HG03280 (cell line): Measurements from ENCODE around the gene FANCD2OS.
"Not testable (repeated sequence)": the region's sequence is repeated elsewhere in the genome, so short reads cannot be mapped to it uniquely, and the experiment has no call there.

ENCODE experiments used
- ATAC-seq: cut with Tn5 transposase; IDR thresholded peaks from one replicate; pipeline ENCODE4 v1.9.1; 2021; ENCODE audit warnings: mild to moderate bottlenecking, moderate library complexity; ENCODE audit not compliant: unreplicated experiment

FANCD2OS gene

GRCh38 chr3:10093678-10094077, 14.4 kb downstream of the FANCD2OS start:
- ATAC-seq, result no peak

DNA sequence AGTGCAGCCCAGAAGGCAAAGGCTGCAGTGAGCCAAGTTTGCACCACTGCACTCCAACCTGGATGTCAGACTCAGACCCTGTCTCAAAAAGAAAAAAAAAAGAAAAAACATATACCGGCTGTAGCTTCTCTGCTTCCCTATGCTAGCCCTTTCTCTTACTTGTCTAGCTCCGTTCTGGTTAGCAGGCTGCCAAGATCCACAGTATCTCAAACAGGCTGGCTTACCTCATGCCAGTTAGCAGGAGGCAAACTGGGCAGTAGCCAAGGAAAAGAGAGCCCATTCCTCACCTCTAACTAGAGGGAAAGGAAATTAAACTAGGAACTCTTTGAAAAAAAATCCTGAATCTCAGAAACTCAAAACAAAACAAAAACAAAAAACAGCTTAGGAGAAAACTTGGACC, 16.7 kb downstream of the FANCD2OS start:
- ATAC-seq, result not testable (repeated sequence)

DNA sequence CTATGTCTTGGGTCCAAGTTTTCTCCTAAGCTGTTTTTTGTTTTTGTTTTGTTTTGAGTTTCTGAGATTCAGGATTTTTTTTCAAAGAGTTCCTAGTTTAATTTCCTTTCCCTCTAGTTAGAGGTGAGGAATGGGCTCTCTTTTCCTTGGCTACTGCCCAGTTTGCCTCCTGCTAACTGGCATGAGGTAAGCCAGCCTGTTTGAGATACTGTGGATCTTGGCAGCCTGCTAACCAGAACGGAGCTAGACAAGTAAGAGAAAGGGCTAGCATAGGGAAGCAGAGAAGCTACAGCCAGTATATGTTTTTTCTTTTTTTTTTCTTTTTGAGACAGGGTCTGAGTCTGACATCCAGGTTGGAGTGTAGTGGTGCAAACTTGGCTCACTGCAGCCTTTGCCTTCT, 17.3 kb downstream of the FANCD2OS start:
- not testable (repeated sequence) for ATAC-seq

DNA sequence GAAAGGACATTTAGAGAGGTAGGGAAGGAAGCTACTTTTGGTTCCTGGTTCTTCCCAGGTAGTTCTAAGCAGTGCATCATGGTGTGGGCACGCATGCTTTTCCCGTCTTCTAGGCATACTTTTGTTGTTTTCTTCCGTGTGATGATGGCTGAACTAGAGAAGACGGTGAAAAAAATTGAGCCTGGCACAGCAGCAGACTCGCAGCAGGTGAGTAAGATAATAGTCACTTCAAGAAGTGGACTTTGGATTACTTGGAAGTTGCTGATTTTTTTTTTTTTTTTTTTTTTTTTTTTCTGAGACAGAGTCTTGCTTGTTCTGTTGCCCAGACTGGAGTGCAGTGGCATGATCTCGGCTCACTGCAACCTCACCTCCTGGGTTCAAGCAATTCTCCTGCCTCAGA, 17.9 kb downstream of the FANCD2OS start:
- ATAC-seq, result no peak

GRCh38 chr3:10088256-10088655, 19.8 kb downstream of the FANCD2OS start:
- no peak for ATAC-seq

- ATAC-seq, result no peak
Observed at GRCh38 chr3:10085738-10086137, 22.3 kb downstream of the FANCD2OS start.

DNA sequence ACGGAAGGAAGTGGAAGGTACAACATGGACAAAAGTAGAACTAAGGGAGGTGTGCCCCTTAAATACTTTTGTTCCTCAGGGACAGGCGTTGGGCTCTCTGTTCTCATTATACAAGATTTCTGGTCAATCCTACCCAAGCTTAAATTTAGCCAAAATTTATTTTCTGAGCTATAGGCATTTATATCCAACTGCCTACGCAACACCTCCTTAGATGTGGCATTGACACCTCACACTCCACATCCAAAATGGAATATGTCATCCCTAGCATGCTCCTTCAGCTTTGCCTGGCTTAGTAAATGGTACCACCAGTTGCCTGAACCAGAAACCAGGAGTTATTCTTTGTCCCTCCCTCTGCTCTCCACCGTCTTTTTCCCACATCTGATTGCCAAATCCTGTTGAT, 26.2 kb downstream of the FANCD2OS start:
- ATAC-seq, result no peak

DNA sequence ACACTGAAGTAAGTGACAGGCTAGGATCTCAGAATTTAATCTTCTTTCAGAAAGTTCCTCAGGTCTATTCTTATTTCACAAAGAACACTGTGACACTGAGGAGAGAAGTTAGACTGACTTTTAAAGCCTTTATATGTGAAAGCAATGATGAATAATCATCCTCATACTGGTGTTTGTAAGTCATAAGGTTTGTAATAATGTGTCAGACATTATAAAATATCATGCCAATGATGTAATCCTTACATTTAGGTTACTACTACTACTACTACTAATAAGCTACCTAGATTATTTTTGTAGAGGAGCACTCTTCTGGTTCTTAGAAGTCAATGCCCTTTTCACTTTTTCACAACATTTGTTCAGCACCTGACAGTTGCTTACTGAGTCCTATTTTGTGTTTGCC, 33.4 kb downstream of the FANCD2OS start:
- no peak for ATAC-seq

DNA sequence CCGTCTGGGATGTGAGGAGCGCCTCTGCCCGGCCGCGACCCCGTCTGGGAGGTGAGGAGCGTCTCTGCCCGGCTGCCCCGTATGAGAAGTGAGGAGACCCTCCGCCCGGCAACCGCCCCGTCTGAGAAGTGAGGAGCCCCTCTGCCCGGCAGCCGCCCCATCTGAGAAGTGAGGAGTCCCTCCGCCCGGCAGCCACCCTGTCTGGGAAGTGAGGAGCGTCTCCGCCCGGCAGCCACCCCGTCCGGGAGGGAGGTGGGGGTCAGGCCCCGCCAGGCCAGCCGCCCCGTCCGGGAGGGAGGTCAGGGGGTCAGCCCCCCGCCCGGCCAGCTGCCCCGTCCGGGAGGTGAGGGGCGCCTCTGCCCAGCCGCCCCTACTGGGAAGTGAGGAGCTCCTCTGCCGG, 38.0 kb downstream of the FANCD2OS start:
- ATAC-seq, result not testable (repeated sequence)

DNA sequence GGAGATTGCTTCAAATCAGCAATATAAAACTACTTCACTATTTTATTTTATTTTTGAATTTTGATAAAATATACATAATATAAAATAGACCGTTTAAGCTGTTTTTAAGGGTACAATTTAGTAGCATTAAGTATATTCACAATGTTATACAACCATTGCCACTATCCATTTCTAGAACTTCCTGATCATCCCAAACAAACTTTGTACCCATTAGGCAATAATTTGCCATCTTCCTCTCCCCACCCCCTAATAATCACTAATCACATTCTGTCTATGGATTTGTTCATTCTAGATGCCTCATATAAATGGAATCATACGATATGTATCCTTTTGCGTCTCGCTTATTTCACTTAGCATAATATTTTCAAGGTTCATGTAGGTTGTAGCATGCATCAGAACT, 53.0 kb downstream of the FANCD2OS start:
- no peak for ATAC-seq
